ENCODE data around the gene EPHB2. TPM values are rescaled to one million over a fixed set of nuclear protein-coding genes. Genes with fewer than 3 reads are reported as not detected.

EPHB2 gene
- total and polyA plus RNA-seq, 2 of the 8 experiments (the other 6 are each of a cell fraction or from before 2014, with no cell fraction given) = 15.8 to 17.2 TPM

GRCh38 chr1:22670352-22670975, 40.2 kb upstream of the EPHB2 start:
- H2BK15ac ChIP-seq (ENCODE audit: low read length) = no peak overlapping the region
- 86% methylated on average over 12 of the region's 12 CpGs; no CpG with 5 or more reads in 1 of the 2 experiments for WGBS, 2 experiments (ENCODE audit: extremely low coverage in 1 of 2, insufficient coverage in 1 of 2, insufficient read length in 1 of 2, insufficient replicate concordance in 2 of 2, low coverage in 1 of 2, low lambda C conversion rate in 2 of 2, missing lambda C conversion rate in 1 of 2)
- no peak overlapping the region for H2AFZ ChIP-seq (ENCODE audit: low read length)
- H3K36me3 ChIP-seq (ENCODE audit: control insufficient read depth in 2 of 4, insufficient read depth in 4 of 4, low read length in 3 of 4) = no peaks in the 10 kb centered on the region
- H3K4me3 ChIP-seq (ENCODE audit: extremely low read depth in 1 of 4, insufficient read depth in 2 of 4, low read depth in 3 of 4, low read length in 4 of 4) = no peak overlapping the region
- H3K79me2 ChIP-seq (ENCODE audit: control insufficient read depth in 1 of 2, insufficient read depth in 2 of 2, low read length in 2 of 2) = no peaks in the 10 kb centered on the region
- H2BK120ac ChIP-seq (replicated peaks; ENCODE audit: low read depth, low read length) = no peak overlapping the region
- peaks cover 0 to 7% (median 5%) of the 10 kb centered on the region in 4 experiments; a peak in 4 of 7 replicates for H3K4me1 ChIP-seq (replicated peaks in 1 of 4; ENCODE audit: control insufficient read depth in 3 of 4, insufficient read depth in 4 of 4, low read length in 3 of 4)
- no peak overlapping the region for H3K9ac ChIP-seq (replicated peaks in 1 of 4; ENCODE audit: extremely low read depth in 1 of 4, low read depth in 3 of 4, low read length in 3 of 4)
- H3K27me3 ChIP-seq (replicated peaks in 1 of 4; ENCODE audit: control insufficient read depth in 3 of 4, extremely low read depth in 1 of 4, insufficient read depth in 3 of 4, low read length in 3 of 4) = no peaks in the 10 kb centered on the region; a peak in 1 of 7 replicates
- TF ChIP-seq RFX5 (IDR thresholded peaks at IDR 0.05; ENCODE audit: borderline replicate concordance, low read depth, low read length) = no peak
- TF ChIP-seq TEAD4 (IDR thresholded peaks at IDR 0.05; ENCODE audit: low read depth, low read length) = peak; percentile 47
- no peaks in the 10 kb centered on the region for H3K9me3 ChIP-seq (ENCODE audit: insufficient read depth in 2 of 2, low read depth in 1 of 2, low read length in 1 of 2)
- H2BK20ac ChIP-seq (ENCODE audit: low read length) = no peak overlapping the region
- no peak overlapping the region for H3K23ac ChIP-seq (ENCODE audit: insufficient read length)
- POLR2A ChIA-PET (ENCODE audit: partially characterized antibody) = no interaction called here
- no peak for DNase-seq (ENCODE audit: low read depth in 1 of 2, low spot score in 2 of 2)
- no peaks in the 10 kb centered on the region for H4K20me1 ChIP-seq (replicated peaks in 1 of 2; ENCODE audit: control insufficient read depth in 1 of 2, insufficient read depth in 2 of 2, low read length in 2 of 2)
- no peak overlapping the region for H2AK5ac ChIP-seq (ENCODE audit: low read depth, low read length)
- H2BK5ac ChIP-seq (ENCODE audit: low read depth, low read length) = no peak overlapping the region
- H3K23me2 ChIP-seq (ENCODE audit: low read depth, low read length) = no peaks in the 10 kb centered on the region
- CTCF ChIA-PET (ENCODE audit: partially characterized antibody) = interaction anchor here (0.6 to 6.0 kb wide), 11 partner anchors 16 to 292 kb away, joined by 3 to 39 read pairs (median 5); partner anchors contain the start of gene C1QC
- FAIRE-seq = no peak
- H2BK12ac ChIP-seq (ENCODE audit: low read depth, low read length) = no peak overlapping the region; the same call in 1 of the 2 replicates
- no peak overlapping the region for H4K5ac ChIP-seq (ENCODE audit: insufficient read length, low read depth, low read length)
- no peak overlapping the region for H3K56ac ChIP-seq (replicated peaks; ENCODE audit: insufficient read length, low read depth, low read length)
- H3K79me1 ChIP-seq (ENCODE audit: low read depth, low read length) = no peaks in the 10 kb centered on the region
- no peak overlapping the region for H4K91ac ChIP-seq (replicated peaks; ENCODE audit: insufficient read length, low read length)
- H3K18ac ChIP-seq (ENCODE audit: extremely low read depth, low read length) = no peak overlapping the region
- no peak overlapping the region for H3K4ac ChIP-seq (replicated peaks; ENCODE audit: insufficient read length, low read depth, low read length)
- H4K8ac ChIP-seq (ENCODE audit: extremely low read depth, insufficient read depth, low read length) = no peak overlapping the region
- H3K27ac ChIP-seq (ENCODE audit: low read depth, low read length) = no peak overlapping the region
- no peak overlapping the region for H3K14ac ChIP-seq (ENCODE audit: insufficient read length)
- no peak overlapping the region for H3K4me2 ChIP-seq (ENCODE audit: insufficient read depth in 1 of 2, low read depth in 2 of 2, low read length in 2 of 2)
